ENCODE measurements around the gene MAP2.

Gene MAP2

DNA sequence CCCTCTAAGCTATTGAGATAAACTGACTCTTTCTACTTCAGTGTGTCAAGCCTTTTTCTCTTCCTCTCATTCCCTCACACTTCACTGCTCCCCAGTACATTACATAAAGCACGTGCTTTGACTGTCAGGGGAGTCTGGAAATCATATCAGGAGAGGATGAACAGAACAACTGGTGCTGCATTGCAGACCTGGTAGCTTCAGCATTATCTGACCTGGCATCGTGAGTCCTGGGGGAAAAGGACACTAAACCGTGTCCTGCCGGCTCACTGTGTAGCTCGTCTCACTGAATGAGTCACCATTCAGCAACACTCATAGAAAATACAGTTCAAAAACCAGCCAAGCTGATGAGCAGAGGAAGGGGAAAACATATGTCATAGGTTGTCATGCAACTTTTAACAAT lies 239.3 kb downstream of the MAP2 start:
- no peak for DNase-seq

DNA sequence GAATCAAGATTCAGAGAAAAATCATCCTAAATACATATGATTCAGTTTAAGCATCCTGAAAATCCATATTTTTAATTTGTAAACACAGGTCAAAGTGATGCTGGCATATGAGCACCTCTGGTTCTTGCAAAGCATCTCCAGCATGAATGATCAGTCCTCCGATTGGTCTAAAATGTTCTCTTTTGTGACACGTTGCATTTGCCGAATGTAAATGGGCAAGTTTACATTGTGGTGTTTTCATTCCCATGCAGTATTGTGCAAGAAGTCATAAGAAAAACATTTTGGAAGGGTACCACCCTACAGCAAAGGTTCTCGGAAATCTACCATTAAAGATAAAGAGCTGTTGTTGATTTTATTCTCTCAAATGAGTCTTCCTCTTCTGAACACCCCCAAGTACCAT lies 239.8 kb downstream of the MAP2 start:
- no peak for DNase-seq

DNA sequence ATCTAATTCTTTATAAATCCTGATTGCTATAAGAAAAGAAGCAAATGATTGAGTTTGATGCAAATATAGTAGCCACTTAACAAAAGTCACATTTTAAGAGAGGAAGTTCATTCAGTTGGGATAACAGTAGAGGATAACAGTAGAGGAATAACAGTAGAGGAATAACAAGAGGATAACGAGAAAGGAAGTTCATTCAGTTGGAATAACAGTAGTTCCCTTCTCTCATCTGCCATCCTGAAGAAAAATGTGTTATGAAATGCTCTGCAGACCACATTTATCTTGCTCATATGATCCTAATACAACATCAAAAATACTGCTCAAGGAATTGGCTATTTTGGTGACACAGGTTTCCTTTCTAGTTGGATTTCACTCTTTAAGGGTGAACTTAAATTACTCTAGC lies 242.4 kb downstream of the MAP2 start:
- no peak for DNase-seq

DNA sequence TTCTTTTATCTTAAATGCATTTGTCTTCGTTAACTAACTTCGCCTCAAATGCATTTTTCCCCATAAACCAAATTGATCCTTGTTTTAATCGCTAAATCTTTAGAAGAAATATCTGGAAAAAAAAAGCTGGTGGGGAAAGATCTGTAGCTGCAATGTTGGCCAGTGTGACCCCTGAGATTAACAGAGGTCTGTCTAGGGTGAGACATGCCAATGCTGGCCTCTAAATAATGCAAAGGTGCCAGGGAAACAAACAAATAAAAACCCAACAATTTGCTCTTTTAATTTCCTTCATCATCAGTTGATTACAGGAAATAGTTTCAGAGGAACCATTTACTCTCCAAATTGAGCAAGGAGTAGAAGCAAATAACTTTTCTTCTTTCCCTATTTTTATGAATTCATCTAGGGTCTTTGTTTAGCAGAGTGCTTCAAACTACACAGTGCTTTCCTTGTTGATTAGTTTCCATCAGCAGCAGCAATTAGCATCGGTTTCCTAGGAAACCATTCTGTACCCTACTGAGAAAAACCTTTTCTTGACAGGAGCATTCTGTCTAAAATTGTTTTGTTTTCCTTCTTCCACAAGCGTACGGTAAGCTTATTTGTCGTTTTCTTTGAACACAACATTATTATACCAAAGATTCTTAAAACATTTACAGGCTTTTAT lies 247.3 kb downstream of the MAP2 start:
- DNase-seq = no peak

DNA sequence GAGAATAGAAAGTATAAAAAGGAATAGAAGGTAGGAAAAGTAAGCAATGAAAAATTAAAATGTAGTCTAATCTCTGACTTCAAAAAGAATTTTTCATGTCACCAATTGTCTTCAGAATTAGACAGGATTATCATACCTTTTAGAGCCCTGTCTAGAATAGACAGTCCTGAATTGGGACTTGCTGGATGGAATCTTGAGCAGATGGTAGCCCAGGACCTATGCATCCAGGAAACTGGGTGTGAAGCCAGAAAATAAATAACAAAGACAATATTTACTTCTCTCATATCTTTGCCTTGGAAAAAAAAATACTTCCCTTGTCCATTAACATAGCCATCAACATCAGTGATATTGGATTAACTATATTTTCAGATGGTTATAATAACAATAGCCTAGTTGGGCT lies 250.0 kb downstream of the MAP2 start:
- no peak for DNase-seq

DNA sequence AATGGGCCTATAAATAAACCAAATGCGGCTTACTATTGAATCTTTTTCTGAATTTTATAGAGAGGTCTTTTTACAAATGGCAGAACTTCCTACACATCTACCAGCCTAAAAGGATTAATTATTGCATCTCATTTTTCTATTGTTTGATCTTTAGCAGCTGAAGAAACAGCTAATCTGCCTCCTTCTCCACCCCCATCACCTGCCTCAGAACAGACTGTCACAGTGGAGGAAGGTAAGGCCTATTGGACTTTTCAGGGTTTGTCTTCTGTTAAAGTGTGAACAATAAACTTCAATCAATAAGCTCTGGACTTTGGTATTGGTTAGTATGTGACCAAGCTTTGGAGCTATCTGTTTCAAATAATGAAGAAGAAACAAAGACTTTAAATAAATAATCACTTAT lies 256.7 kb downstream of the MAP2 start:
- no peak for DNase-seq

DNA sequence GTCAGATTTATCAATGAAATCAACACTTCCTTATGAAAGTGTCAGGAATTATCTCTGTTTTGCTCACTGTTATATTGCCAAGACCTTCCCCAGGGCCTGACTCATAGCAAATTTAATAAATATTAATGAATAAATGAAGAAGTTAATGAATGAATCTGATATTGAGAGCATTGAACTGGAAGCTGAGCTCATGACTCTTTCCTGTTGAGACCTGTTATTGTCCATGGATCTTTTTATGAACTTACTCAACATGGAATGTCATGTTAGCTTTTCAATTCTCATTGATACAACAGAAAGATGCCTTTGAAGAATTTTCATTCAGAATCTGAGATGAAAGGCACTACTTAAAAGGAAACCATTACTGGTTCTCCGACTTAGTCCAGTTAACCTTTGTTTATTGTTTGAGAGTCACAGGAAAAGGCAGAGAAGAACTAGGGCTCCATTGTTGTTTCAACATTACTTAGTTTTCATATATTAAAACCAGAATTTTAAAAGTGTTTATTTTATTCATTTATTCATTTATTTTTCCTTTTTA lies 257.4 kb downstream of the MAP2 start:
- DNase-seq = no peak

DNA sequence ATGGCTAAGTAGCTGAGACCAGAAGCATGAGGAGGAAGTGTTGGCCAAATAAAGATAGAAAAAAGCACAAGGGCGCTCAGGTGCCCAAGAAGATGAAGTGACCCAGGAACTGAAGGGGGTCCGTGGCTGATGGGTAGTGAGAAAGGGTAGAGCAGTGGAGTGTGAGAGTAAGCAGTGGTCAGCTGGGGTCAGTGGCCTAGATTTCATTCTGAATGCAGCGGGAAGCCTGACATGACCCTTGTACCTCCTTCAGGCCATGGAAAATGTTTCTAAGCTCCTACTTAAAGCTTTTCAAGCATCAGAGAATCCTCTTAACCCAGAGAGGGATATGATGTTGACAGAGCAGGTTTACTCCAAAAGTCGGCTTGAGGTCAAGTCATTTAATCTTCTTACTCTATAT lies 258.8 kb downstream of the MAP2 start:
- no peak for DNase-seq

DNA sequence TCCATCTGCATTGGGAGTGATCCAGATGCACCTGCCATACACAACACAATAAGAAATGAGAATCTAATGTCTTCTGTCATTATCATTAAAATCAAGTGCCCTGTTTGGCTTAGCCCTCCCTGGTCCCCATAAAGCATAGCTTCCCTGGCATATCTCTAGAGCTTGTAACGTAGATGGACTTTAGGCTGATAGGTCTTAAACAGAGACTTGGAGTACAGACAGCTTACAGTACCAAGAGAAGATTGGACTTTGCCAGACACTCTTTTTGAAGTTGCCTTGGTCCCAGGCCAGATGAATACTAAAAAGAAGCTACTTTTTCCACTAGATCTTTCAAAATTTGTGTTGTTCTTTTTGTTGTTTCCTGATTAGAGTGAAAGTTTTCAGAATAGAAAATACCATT lies 261.5 kb downstream of the MAP2 start:
- DNase-seq = no peak

DNA sequence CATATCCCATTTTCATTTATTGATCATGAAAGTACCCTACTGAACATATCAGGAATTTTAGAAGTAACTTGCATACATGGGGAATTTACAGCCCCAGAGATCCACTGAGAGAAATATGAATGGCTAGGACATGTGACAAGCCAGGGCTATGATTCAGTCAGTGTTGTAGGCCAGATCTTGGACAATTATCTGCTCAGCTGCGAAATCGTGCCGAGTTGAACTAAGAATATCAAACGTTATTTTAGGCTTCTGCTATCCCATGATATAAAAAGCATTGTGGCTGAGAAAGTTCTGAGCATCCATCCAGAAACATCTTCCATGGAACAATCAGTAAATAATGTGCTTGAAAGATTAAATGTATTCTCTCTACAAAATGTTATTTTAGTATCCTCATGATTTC lies 262.1 kb downstream of the MAP2 start:
- no peak for DNase-seq

DNA sequence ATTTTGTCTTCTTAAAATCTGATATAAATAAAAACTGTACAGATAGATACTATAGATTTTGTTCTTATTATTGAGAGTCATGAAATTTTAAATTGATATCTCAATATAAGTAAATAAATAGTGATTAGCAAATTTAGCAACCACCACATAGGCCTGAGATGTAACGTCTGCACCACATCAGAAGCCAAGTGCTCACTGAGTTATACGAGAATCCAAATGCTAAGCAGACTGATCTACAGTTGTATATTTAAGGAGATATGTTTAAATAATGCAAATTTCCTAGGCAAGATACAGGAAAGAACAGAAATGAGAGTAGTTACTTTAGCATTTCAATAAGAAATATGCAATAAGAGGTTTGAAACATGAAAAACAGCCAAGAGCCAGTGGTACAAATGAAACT lies 262.6 kb downstream of the MAP2 start:
- DNase-seq = no peak

DNA sequence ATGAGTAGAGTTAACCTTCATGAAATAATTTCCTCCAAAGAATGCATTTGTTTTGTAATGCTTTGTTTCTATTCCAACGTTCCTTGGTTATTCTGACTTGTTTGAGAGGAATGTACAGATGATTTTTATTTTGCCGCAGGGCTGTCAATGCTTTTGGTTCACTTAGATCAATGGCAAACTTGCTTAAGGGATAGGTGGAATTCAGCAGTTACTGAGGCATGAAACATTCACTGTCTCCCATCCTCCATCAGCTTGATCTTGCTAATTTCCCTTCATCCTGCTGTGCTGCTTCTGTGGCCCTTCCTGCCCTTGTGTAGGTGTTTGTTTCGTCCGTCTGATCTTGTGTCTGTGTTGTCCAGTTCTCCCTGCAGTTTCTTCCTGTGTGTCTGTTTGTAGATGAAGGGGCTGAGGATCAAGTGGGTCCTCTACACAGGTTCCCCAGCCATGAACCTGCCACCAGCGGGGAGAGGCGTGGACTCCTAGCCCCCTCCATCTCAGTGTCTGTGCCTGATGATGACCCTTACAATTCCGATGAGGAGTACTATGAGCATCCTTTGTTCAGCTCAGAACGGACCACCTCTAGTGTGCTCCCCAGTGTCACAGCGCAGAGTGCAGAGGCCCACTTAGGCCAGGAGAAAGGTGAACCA lies 263.6 kb downstream of the MAP2 start:
- DNase-seq = no peak

DNA sequence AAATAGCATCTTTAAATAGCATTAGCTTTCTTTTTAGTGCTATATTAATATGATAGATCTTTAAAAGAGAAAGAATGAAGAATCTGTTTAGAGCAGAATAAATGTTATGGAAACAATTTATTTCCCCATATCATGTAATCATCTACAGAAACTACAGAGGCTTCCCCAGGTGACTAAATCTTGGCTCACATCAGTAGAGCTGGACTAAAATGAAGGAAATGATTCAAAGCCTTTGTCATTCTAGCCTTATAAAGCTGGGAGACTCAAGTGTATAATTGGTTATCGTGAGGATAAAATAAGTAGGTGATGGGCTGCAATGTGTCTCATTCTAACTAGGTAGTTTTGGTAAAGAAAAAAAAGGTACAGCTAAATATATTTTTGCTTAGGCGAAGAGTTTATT lies 264.5 kb downstream of the MAP2 start:
- DNase-seq = no peak

DNA sequence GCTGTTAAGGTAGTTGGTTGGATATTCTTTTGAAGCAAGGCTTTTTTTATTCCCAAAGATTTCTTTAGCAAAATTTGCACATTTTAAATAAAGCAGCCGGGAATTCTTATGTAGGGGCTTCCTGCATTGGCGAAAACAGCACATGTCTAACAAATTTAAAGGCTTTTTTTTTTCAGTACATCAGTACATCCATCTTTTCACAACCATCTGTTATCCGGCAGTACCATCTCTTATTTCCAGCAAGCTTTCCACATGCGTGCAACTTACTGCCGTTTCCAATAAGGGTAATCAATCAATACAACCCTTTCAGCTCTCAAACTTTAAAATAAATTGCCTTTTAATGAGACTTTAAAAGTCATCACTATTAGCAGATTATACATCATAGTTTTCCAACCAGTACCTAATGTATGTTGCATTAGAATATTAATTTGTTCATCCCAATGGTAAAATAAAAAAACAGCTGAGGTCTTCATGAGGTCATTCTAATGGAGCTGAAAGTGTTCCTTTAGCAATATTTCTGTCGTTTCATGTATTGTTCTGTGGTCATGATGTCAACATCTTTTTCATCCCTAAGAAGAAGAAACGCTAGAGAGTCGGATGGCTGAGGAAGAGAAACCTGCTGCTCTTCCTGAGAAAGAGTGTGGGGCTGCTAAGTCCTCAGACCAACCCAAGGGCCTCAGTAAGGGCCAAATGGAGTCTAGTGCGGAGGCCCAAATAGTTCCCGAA lies 266.3 kb downstream of the MAP2 start:
- DNase-seq = no peak

DNA sequence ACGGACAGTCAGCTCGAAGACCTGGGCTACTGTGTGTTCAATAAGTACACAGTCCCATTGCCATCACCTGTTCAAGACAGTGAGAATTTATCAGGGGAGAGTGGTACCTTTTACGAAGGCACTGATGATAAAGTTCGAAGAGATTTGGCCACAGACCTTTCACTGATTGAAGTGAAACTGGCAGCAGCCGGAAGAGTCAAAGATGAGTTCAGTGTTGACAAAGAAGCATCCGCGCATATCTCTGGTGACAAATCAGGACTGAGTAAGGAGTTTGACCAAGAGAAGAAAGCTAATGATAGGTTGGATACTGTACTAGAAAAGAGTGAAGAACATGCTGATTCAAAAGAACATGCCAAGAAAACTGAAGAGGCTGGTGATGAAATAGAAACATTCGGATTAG lies 270.9 kb downstream of the MAP2 start:
- no peak for DNase-seq

DNA sequence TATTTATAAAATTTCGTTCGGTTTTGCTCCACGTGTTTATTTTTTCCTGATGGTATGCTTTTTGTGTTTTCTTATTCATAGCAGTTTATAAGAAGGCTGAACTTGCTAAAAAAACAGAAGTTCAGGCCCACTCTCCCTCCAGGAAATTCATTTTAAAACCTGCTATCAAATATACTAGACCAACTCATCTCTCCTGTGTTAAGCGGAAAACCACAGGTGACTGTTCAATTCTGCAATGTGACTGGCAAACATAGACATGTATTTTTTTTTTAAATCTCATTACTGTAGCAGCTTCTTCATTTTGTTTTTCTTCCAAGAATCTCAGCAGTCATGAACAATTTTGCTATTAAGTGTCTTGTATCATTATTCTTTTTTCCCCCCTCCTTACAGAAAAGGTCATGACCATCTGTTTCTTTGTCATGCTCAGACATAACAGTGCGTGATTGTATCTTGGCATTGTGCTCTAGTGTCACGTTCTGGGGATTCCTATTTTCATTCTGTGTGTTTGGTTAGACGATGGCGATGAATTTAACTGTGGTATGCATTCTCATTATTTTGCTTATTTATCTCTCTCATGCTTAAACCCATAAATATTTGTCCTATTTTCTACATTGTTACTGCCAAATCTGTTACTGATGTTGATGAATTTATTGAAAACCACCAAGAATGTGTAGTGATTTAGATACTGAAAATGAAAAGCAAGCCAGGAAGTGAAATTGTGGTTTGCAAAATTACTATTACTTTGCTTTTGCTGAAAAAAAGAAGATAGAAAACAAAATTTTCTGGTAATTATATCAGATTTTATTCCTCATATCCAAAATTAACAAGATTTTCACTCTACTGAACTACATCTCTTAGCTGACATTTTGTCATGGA lies 273.2 kb downstream of the MAP2 start:
- no peak for DNase-seq

DNA sequence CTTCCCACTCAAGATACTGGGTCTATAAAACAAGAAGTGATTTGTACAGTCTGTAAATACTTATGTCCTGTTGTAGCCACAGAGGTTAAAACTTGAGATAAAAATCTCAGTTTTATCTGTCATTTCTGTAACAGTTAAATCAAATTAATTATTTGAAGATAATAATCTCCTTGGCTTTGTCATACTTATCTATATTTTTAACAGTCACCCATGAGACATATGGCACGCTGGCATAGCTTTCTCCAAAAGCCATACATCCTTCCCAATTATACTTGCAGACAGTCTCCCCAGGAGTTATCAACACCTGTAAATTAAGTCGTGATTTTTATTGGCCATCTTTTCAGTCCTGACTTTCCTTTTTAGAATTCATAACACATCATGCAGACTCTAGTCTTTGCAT lies 278.9 kb downstream of the MAP2 start:
- DNase-seq = no peak

DNA sequence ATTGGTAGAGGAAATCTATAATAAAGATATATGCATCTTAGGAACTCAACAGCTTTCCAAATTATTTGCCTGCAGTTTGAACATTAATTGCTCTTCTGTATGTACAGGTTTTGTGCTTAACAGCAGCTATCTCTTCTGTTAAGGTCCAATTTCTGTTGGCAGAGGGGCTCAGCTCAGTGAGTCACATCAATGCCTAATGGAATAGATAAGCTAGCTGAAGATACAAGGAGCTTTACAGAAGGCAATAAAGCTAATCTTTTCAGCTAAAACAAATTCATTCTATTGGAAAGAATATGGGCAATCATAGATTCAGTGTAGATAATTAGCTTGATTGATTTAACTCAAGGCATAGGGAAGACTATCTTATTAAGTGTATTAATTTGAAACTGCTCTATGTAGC lies 289.4 kb downstream of the MAP2 start:
- no peak for DNase-seq

DNA sequence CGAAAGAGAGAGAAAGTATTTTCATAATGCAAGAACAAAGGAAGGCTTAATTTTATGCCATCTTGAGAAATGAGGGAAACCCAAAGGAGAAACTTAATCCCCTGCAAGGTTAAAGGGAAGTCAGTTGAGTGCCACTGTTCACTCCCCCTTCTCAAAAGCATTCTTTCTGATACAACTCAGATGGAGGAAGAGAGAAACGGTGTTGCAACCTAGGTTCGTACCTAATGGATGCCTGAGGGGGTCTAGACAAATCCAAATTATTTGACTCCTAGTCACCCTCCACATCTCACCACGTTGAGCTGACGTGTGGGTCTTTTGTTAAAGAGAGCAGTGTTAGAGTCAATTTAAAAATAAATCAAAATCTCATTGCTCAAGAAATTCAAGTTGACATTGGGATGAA lies 295.2 kb downstream of the MAP2 start:
- no peak for DNase-seq

DNA sequence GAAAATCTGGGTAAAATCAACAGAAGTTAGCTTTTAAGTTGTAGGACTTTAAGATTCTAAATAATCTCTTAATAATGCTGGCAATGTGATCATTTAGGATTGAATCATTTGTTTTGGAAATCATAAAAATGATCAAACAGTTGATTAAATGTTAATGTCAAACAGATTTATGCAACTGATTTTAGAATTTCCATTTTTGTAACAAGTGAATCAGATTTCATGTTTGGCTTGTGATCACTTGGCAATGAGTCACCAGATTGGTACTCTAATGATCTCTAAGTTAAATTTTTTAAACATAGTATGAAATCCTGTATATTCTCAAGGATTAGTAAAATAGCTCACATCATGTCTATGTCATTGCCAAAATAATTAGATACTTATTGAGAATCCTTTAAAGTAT lies 297.6 kb downstream of the MAP2 start:
- DNase-seq = no peak

DNA sequence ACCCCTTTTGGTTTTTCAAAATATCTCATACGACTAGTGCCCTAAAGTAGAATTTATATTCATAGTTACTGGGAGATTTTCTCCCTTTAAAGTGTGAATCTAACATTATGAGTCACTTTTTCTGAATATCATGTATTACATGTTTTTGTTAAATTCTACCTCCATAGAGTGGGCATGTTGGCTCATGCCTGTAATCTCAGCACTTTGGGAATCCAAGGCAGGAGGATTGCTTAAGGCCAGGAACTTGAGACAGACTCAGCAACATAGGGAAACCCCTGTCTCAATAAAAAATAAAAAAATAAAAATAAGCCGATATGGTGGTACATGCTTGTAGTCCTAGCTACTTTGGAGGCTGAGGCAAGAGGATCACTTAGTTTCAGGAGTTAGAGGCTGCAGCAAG lies 302.5 kb downstream of the MAP2 start:
- DNase-seq = no peak

DNA sequence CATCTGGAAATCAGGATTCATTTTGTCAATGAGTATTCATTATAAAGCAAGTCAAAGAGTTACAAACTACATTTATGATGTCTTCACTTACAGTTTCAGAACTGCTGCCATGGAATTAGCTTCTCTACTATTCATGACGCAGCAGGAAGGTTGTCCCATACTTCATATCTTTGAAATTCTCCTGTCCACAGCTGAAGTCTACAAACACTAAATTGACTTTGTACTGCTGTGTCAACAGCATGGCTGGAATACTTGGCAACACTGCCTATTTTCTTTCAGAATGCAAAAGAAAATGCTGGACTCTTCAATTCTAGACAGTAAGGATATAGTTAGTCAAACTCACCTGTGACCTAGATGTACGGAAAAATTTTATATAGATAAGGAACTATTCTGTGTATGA lies 303.2 kb downstream of the MAP2 start:
- DNase-seq = no peak

DNA sequence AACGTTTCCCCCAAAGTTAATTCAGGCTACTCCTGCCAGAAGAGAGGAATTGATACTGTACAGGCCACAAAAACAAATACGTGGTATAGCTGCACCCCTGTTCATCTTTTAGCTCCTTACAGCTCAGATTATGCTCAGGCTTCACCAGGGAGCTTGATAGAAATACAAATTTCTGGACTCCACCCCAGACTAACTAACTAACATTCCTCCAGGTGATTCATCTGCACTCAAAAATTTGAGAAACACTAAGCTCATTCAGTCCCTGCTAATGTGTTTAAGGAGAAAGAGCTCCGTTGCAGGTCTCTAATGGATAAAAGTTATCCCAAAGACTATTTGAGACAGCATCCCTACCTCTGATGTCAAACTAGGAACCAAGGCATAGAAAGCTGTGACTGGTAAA lies 311.0 kb downstream of the MAP2 start:
- DNase-seq = no peak
